NCI-H1436 (cell line): Measurements from ENCODE around the gene OR5K2.

Source experiments
- DNase-seq: peaks from one replicate; lab custom pipeline; 2025; lab: John Stamatoyannopoulos, UW

The OR5K2 gene

GRCh38 chr3:98522544-98523281 is 25.2 kb downstream of the OR5K2 start, which contains the start of gene CLDND1:
TSS of gene CLDND1 (minus strand) at chr3:98522902. CDS start at chr3:98521424, 1,478 bp downstream.
- DNase-seq: peak; percentile 97

GRCh38 chr3:98525494-98525893 is 28.0 kb downstream of the OR5K2 start:
- DNase-seq: no peak

- DNase-seq: no peak
These were observed 31.2 kb downstream of the OR5K2 start for GRCh38 chr3:98528474-98529346.

GRCh38 chr3:98529856-98530459 is 32.5 kb downstream of the OR5K2 start:
- no peak for DNase-seq

GRCh38 chr3:98530676-98531075 is 33.2 kb downstream of the OR5K2 start:
- DNase-seq: no peak

- DNase-seq: no peak
These were observed 34.3 kb downstream of the OR5K2 start, which contains the start of gene GPR15 for GRCh38 chr3:98531622-98532274. TSS of gene GPR15 (plus strand) at chr3:98531978. CDS start at chr3:98532034, 56 bp downstream.

- no peak for DNase-seq
These were observed 34.8 kb downstream of the OR5K2 start for GRCh38 chr3:98532275-98532637.

- DNase-seq: no peak
These were observed 35.5 kb downstream of the OR5K2 start for GRCh38 chr3:98532709-98533571.

GRCh38 chr3:98534168-98534567 is 36.7 kb downstream of the OR5K2 start:
- DNase-seq: no peak

GRCh38 chr3:98534734-98535133 is 37.3 kb downstream of the OR5K2 start:
- DNase-seq: no peak

- DNase-seq: no peak
These were observed 39.1 kb downstream of the OR5K2 start for GRCh38 chr3:98536456-98537017.

- no peak for DNase-seq
These were observed 42.9 kb downstream of the OR5K2 start for GRCh38 chr3:98540346-98540745.

- no peak for DNase-seq
These were observed 44.2 kb downstream of the OR5K2 start for GRCh38 chr3:98541695-98542094.

GRCh38 chr3:98542623-98543022 is 45.1 kb downstream of the OR5K2 start:
- DNase-seq: no peak

- no peak for DNase-seq
These were observed 48.5 kb downstream of the OR5K2 start for GRCh38 chr3:98545940-98546339.
